ENCODE measurements around the gene ZNF76. TPM values are rescaled to one million over a fixed set of nuclear protein-coding genes. Genes with fewer than 3 reads are reported as not detected.
A peak's percentile ranks its signal among the peaks of the same experiment; 100 is the strongest.

ZNF76 gene
- 35.7 TPM for polyA plus RNA-seq
- long read RNA-seq, donor 1, partial matches to known transcripts: 0 of 2 reads
- long read RNA-seq, donor 1, other reads (novel, unspliced or antisense): 0 of 2 reads
- long read RNA-seq, donor 2, partial matches to known transcripts: 0 of 2 reads
- long read RNA-seq, donor 2, other reads (novel, unspliced or antisense): 0 of 2 reads
- long read RNA-seq, donor 3, partial matches to known transcripts: 0 of 6 reads
- long read RNA-seq, donor 3, other reads (novel, unspliced or antisense): 0 of 6 reads
- long read RNA-seq, donor 4: 0 reads
- long read RNA-seq, donor 5, partial matches to known transcripts: 0 of 1 reads
- long read RNA-seq, donor 5, other reads (novel, unspliced or antisense): 0 of 1 reads
- long read RNA-seq, donor 6, partial matches to known transcripts: 0 of 1 reads
- long read RNA-seq, donor 6, other reads (novel, unspliced or antisense): 0 of 1 reads
- long read RNA-seq, donor 7, partial matches to known transcripts: 0 of 2 reads
- long read RNA-seq, donor 7, other reads (novel, unspliced or antisense): 0 of 2 reads
- long read RNA-seq, donor 8, partial matches to known transcripts: 5 of 10 reads
- long read RNA-seq, donor 8, other reads (novel, unspliced or antisense): 0 of 10 reads
- long read RNA-seq, donor 9, partial matches to known transcripts: 11 of 12 reads
- long read RNA-seq, donor 9, other reads (novel, unspliced or antisense): 0 of 12 reads
- long read RNA-seq, donor 10, partial matches to known transcripts: 7 of 8 reads
- long read RNA-seq, donor 10, other reads (novel, unspliced or antisense): 0 of 8 reads
- long read RNA-seq, donor 11, partial matches to known transcripts: 5 of 5 reads
- long read RNA-seq, donor 11, other reads (novel, unspliced or antisense): 0 of 5 reads

- peak within 1 kb of the TSS; percentile 92 for H3K4me3 ChIP-seq (ENCODE audit: low read length)
- H3K4me1 ChIP-seq (ENCODE audit: control insufficient read depth, insufficient read depth, low read length): peaks cover 7% of the 10 kb centered on the region
- peak; percentile 97 to 99 for DNase-seq
- H3K36me3 ChIP-seq (ENCODE audit: control insufficient read depth, insufficient read depth, low read length): no peaks in the 10 kb centered on the region
- H3K27me3 ChIP-seq (ENCODE audit: control insufficient read depth, insufficient read depth, low read length): no peaks in the 10 kb centered on the region
- H3K9me3 ChIP-seq (ENCODE audit: control insufficient read depth, low read depth, low read length): no peaks in the 10 kb centered on the region
- no CpG with 5 or more reads among the region's 82 CpGs for WGBS (ENCODE audit: insufficient coverage, low lambda C conversion rate)
- H3K27ac ChIP-seq (ENCODE audit: low read length): peak within 1 kb of the TSS; percentile 88
Observed at GRCh38 chr6:35259194-35259947, at the start of gene ZNF76. ZNF76 (plus strand) TSS chr6:35259735; CDS start chr6:35281152, 21,417 bp downstream.

DNA sequence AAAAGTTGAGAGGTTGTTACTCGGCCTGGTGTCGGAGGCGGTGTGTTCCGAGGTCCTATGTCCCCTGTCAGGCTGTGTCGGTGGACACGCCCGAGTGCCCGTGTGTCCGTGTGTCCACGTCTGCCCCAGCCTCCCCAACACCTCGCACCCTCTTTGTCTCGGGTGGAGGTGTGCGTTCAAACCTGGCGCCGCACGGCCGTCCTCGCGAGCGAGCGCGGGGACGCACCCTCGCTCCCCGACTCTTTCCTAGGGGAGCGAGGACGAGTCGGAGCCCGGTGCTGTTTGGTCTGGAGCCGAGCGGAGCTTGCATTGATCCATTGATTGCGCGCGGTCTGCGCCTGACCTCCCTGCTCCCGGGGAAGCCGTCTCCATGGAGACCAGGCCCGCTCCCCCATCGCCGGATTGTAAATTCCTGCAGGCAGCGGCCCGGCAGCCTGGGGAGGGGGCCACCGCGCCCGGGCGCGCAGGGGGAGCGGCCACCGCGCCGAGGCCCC is 46.2 kb upstream of the ZNF76 start:
- Histone ChIP-seq H3K4me3 (ENCODE audit: low read length) (peak overlapping the region; percentile 44), H3K9me3 (ENCODE audit: control insufficient read depth, low read depth, low read length) (peaks cover 5% of the 10 kb centered on the region), H3K36me3 (ENCODE audit: control insufficient read depth, insufficient read depth, low read length) (no peaks in the 10 kb centered on the region), H3K4me1 (ENCODE audit: control insufficient read depth, insufficient read depth, low read length) (peaks cover 5% of the 10 kb centered on the region), H3K27ac (ENCODE audit: low read length) (no peak overlapping the region), H3K27me3 (ENCODE audit: control insufficient read depth, insufficient read depth, low read length) (peaks cover 78% of the 10 kb centered on the region)
- peak in 1 of 2 donors; percentile 29 for DNase-seq
- WGBS (ENCODE audit: insufficient coverage, low lambda C conversion rate): no CpG with 5 or more reads among the region's 51 CpGs

- H3K4me1 ChIP-seq (ENCODE audit: control insufficient read depth, insufficient read depth, low read length): peaks cover 5% of the 10 kb centered on the region
- DNase-seq: peak in 1 of 2 donors; percentile 46
- peaks cover 5% of the 10 kb centered on the region for H3K9me3 ChIP-seq (ENCODE audit: control insufficient read depth, low read depth, low read length)
- H3K4me3 ChIP-seq (ENCODE audit: low read length): peak within 1 kb of the TSS; percentile 44
- WGBS (ENCODE audit: insufficient coverage, low lambda C conversion rate): 4% methylated on average over 5 of the region's 89 CpGs
- H3K27me3 ChIP-seq (ENCODE audit: control insufficient read depth, insufficient read depth, low read length): peaks cover 83% of the 10 kb centered on the region
- H3K27ac ChIP-seq (ENCODE audit: low read length): no peak within 1 kb of the TSS
- H3K36me3 ChIP-seq (ENCODE audit: control insufficient read depth, insufficient read depth, low read length): no peaks in the 10 kb centered on the region
Observed at GRCh38 chr6:35213824-35214756, 45.4 kb upstream of the ZNF76 start, which contains the start of gene SCUBE3. SCUBE3 (plus strand) TSS chr6:35213956; CDS start chr6:35214419, 463 bp downstream.

DNA sequence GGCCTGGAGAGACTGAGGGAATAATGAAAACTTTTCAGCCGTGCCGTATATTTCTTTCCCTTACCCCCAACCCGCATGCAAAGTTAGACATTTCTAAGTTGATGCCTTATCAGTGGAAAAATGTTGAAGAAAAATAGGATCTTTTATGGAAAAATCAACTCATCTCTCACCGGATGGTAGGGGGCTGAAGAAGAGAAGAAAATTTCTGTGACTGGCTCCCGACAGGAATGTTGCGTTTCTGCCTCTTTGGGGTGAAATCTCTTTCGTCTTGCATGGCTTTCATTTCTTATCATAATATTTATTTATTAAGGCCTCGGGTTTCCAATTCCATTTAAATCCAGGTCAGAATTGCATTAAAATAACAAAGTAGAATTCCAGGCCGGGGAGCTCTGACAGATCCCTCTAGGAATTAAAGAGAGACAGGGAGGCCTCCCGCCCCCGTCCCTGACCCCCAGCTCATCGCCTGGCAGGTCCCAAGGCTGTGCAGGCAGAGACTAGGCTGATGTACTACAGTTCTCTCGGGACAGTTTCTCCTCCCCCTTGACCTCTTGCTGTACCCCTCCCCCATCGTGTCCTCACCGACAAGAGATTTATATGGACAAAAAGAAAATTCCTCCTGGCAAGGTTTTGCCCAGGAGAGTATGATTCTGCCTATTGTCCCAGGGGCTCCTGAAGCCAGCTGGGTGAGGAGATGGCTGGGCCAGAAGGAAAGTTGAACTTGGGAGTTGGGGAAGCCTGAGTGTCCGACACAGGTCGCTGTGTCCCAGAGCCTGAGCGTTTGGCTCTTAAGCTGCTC is 44.5 kb upstream of the ZNF76 start:
- Histone ChIP-seq H3K9me3 (ENCODE audit: control insufficient read depth, low read depth, low read length) (peaks cover 5% of the 10 kb centered on the region), H3K36me3 (ENCODE audit: control insufficient read depth, insufficient read depth, low read length) (no peaks in the 10 kb centered on the region), H3K27ac (ENCODE audit: low read length) (no peak overlapping the region), H3K27me3 (ENCODE audit: control insufficient read depth, insufficient read depth, low read length) (peaks cover 83% of the 10 kb centered on the region), H3K4me3 (ENCODE audit: low read length) (peak overlapping the region; percentile 31), H3K4me1 (ENCODE audit: control insufficient read depth, insufficient read depth, low read length) (peaks cover 5% of the 10 kb centered on the region)
- DNase-seq: no peak
- WGBS (ENCODE audit: insufficient coverage, low lambda C conversion rate): 38% methylated on average over 2 of the region's 18 CpGs

DNA sequence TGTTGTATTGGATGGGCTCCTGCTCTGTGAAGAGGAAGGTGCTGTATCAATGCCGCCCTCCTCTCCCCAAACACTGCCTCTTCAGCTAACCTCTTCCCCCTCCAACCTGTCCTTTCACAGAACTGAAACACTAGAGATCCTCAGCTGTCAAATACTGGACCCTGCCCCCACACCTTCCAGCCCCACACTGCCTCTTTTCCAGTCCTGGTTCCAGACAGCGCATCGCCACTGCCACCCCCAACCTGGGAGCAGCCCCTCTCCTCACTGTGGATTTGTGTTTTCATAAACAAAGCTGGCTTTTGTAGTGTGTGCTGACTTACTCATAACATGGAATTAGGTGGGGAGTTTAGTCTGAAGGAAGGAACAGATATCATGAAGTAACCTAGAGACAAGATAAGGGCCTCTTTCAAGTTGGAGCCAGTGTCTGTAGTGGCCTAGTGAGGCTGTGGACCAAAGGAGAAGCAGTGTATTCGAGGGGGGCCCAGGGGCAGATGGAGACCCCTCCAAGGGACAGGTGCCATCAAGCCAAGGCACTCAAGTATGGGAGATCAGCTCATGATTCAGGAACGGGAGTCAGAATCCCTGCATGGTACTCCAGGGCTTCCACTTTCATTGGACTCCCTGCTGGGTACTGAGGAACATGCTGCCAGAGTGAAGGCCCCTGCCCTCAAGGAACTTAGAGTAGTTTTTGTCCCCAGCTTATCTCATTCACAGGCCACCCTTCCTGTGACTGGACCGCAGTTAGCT is 43.7 kb upstream of the ZNF76 start:
- peaks cover 5% of the 10 kb centered on the region for H3K4me1 ChIP-seq (ENCODE audit: control insufficient read depth, insufficient read depth, low read length)
- WGBS (ENCODE audit: insufficient coverage, low lambda C conversion rate): 100% methylated on average over 1 of the region's 6 CpGs
- H3K4me3 ChIP-seq (ENCODE audit: low read length): no peak overlapping the region
- H3K27me3 ChIP-seq (ENCODE audit: control insufficient read depth, insufficient read depth, low read length): peaks cover 80% of the 10 kb centered on the region
- H3K36me3 ChIP-seq (ENCODE audit: control insufficient read depth, insufficient read depth, low read length): no peaks in the 10 kb centered on the region
- H3K27ac ChIP-seq (ENCODE audit: low read length): no peak overlapping the region
- peaks cover 5% of the 10 kb centered on the region for H3K9me3 ChIP-seq (ENCODE audit: control insufficient read depth, low read depth, low read length)
- no peak for DNase-seq

DNA sequence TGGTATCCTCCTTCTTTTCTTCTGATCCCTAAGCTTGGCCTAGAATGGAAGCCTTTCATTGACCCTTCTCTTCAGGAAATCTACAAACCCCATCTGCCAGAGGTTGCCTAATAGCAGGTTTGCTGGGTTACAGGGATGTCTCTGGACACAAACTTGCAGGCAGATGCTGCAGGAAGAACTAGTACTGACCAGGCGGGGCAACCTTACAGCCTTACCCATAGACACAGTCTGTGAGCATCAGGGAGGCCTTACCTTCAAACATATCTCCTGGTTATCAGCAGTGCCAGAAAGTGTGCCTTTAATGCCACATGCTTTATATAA is 43.2 kb upstream of the ZNF76 start:
- Histone ChIP-seq H3K27ac (ENCODE audit: low read length) (no peak overlapping the region), H3K36me3 (ENCODE audit: control insufficient read depth, insufficient read depth, low read length) (no peaks in the 10 kb centered on the region), H3K4me1 (ENCODE audit: control insufficient read depth, insufficient read depth, low read length) (peaks cover 5% of the 10 kb centered on the region), H3K9me3 (ENCODE audit: control insufficient read depth, low read depth, low read length) (peaks cover 5% of the 10 kb centered on the region), H3K27me3 (ENCODE audit: control insufficient read depth, insufficient read depth, low read length) (peaks cover 75% of the 10 kb centered on the region), H3K4me3 (ENCODE audit: low read length) (no peak overlapping the region)
- DNase-seq: no peak
- WGBS (ENCODE audit: insufficient coverage, low lambda C conversion rate): no CpG with 5 or more reads among the region's 1 CpG

DNA sequence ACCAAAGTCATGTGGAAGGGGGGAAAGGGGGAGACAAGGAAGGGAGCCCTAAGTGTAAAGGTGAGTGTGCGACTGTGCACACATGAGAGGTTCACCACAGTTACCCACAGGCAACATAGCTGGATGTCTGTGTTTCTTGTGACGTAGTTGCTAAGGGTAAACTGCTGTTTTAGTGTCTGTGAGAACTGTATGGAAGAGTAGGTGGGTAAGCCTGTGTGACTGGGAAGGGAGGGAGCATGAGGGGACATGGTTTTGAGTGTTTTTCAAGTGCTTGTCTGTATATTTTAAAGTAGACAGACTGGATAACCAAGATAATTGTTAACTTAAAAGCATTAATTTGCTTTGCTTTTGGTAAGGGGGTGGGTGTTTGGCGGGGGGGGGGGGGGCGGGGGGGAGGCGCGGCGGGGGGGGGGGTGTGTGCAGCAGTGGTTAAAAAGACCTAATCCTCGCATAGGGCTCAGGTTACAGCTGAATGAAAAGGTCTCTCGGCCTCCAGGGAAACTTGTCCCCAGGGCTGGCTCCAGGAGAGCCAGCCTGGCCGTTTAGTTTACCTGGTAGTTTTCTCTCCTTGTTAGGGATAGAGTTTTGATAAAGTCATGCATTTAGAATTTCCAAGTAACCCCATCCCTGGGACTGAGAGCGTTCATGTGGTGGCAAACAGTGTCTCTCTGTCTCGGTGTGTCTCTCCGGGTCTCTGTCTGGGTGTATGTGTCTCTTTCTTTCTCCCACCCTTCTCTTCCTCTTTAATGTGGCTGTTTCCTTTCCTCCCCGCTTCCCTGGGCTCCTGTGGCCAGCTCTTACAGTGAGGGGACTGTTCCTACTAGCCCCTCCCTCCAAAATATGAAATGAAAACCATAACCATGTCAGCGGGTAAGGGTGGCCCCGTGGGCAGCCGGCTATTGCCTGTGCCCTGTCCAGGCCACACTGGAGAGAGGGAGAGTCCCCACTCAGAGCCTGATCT is 42.4 kb upstream of the ZNF76 start:
- WGBS (ENCODE audit: insufficient coverage, low lambda C conversion rate): no CpG with 5 or more reads among the region's 17 CpGs
- H3K27me3 ChIP-seq (ENCODE audit: control insufficient read depth, insufficient read depth, low read length): peaks cover 68% of the 10 kb centered on the region

GRCh38 chr6:35218021-35218420 is 41.5 kb upstream of the ZNF76 start:
- peaks cover 5% of the 10 kb centered on the region for H3K9me3 ChIP-seq (ENCODE audit: control insufficient read depth, low read depth, low read length)
- DNase-seq: no peak
- no peak overlapping the region for H3K4me3 ChIP-seq (ENCODE audit: low read length)
- peaks cover 59% of the 10 kb centered on the region for H3K27me3 ChIP-seq (ENCODE audit: control insufficient read depth, insufficient read depth, low read length)
- WGBS (ENCODE audit: insufficient coverage, low lambda C conversion rate): no CpG with 5 or more reads among the region's 4 CpGs
- no peaks in the 10 kb centered on the region for H3K36me3 ChIP-seq (ENCODE audit: control insufficient read depth, insufficient read depth, low read length)
- H3K27ac ChIP-seq (ENCODE audit: low read length): no peak overlapping the region
- H3K4me1 ChIP-seq (ENCODE audit: control insufficient read depth, insufficient read depth, low read length): peaks cover 5% of the 10 kb centered on the region

More for the DNA sequence above, 42.4 kb upstream of the ZNF76 start:
- no peaks in the 10 kb centered on the region for H3K36me3 ChIP-seq (ENCODE audit: control insufficient read depth, insufficient read depth, low read length)
- peaks cover 5% of the 10 kb centered on the region for H3K4me1 ChIP-seq (ENCODE audit: control insufficient read depth, insufficient read depth, low read length)
- no peak overlapping the region for H3K4me3 ChIP-seq (ENCODE audit: low read length)
- DNase-seq: no peak
- H3K27ac ChIP-seq (ENCODE audit: low read length): no peak overlapping the region
- H3K9me3 ChIP-seq (ENCODE audit: control insufficient read depth, low read depth, low read length): peaks cover 5% of the 10 kb centered on the region
